ENCODE measurements around the gene OSBPL6. TPM values are rescaled to one million over a fixed set of nuclear protein-coding genes. Genes with fewer than 3 reads are reported as not detected.

The OSBPL6 gene
- total RNA-seq (1 to 10 TPM; 3.0 to 9.6 (median 5.0) TPM), polyA plus RNA-seq (1 to 10 TPM; 1.2 to 2.7 TPM)
- long read RNA-seq, donor 1, full-length matches to known transcripts: 1 of 14 reads
- long read RNA-seq, donor 1, partial matches to known transcripts: 3 of 14 reads
- long read RNA-seq, donor 1, other reads (novel, unspliced or antisense): 10 of 14 reads
- long read RNA-seq, donor 2, partial matches to known transcripts: 5 of 39 reads
- long read RNA-seq, donor 2, other reads (novel, unspliced or antisense): 31 of 39 reads
- long read RNA-seq, donor 3, full-length matches to known transcripts: 4 of 24 reads
- long read RNA-seq, donor 3, partial matches to known transcripts: 1 of 24 reads
- long read RNA-seq, donor 3, other reads (novel, unspliced or antisense): 19 of 24 reads

DNA sequence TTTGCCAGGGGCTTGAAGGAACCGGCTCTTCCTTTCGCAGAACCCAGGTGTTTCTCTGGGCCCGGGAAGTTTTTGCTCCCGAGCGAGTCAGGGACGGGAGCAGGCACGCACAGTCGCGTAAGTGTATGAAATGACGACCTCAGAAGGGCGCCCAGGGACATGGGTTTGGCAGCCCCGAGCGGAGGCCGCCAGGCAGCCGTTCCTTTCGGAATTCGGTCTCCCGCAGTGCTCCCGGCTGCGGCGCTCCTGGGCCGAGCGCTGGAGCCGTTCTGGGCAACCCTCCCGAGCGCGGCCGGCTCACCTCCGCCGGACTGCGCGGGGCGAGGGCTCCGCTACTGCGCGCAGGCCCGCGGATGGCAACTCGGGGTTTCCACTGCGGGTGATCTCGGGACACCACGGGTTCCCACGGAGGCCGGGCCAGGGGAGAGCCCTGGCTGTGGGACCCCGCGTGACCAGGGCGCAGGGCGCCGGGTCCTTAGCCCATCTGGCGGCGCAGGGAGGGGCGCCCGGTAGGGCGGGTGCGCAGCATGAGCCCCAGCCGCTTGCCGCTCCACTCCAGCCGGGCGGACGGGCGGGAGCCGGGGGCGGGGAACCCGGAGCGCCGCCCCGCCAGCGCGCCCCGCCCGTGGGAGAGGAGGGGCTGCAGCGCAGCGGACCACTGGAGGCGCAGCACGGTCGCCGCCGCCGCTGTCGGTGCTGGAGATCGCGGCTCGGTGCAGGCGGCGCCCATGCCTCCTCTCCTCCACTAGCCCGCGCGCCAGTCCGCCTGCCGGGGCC lies at the start of gene OSBPL6:
Gene OSBPL6, plus strand, starts transcription at position 690 of the 777 bp plus-strand sequence. CDS start 111,673 bp downstream, outside the sequence.
- DNase-seq: peak; percentile 84 to 91 (median 86)
- no peaks in the 10 kb centered on the region for H3K36me3 ChIP-seq
- intact Hi-C loops (cut with DNase I): loop anchor here in 7 of 10 donors (2.0 to 10.0 kb wide), 8 partner anchors 49 to 87 kb away; no protein-coding TSS in a partner anchor
- peak within 1 kb of the TSS; percentile 80 to 98 (median 92) for H3K27ac ChIP-seq
- peak; percentile 36 to 78 for TF ChIP-seq POLR2A (IDR thresholded peaks at IDR 0.05)
- TF ChIP-seq, protein P1, sequence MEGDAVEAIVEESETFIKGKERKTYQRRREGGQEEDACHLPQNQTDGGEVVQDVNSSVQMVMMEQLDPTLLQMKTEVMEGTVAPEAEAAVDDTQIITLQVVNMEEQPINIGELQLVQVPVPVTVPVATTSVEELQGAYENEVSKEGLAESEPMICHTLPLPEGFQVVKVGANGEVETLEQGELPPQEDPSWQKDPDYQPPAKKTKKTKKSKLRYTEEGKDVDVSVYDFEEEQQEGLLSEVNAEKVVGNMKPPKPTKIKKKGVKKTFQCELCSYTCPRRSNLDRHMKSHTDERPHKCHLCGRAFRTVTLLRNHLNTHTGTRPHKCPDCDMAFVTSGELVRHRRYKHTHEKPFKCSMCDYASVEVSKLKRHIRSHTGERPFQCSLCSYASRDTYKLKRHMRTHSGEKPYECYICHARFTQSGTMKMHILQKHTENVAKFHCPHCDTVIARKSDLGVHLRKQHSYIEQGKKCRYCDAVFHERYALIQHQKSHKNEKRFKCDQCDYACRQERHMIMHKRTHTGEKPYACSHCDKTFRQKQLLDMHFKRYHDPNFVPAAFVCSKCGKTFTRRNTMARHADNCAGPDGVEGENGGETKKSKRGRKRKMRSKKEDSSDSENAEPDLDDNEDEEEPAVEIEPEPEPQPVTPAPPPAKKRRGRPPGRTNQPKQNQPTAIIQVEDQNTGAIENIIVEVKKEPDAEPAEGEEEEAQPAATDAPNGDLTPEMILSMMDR (IDR thresholded peaks at IDR 0.05): peak in 9 of 12 donors; percentile 21 to 54 (median 32)
- WGBS, 4 donors: 0% methylated on average over 9 to 90 of the region's 90 CpGs
- H3K27me3 ChIP-seq: peaks cover 0 to 30% (median 0%) of the 10 kb centered on the region in 9 donors
- H3K4me3 ChIP-seq: peak within 1 kb of the TSS; percentile 56 to 98 (median 88)
- no peaks in the 10 kb centered on the region for H3K9me3 ChIP-seq
- peaks cover 0 to 23% (median 13%) of the 10 kb centered on the region in 12 donors for H3K4me1 ChIP-seq
- ATAC-seq: peak; percentile 91 to 98 (median 96)

DNA sequence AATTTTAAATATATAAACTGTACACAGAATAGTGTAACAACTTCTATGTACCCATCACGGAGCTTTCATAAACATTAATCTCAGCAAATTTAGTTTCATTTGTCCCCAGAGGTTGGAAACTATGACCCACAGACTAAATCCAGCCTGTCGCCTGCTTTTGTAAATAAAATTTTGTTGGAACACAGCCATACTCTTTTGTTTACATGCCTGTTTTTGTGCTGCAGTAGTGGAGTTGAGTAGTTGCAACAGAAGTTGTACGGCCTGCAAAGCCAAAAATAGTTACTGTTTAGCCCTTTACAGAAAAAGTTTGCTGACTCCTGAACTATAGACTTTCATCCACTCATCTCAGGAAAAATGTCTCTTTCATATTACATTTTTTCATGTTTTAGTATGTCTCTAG lies 42.3 kb upstream of the OSBPL6 start:
- intact Hi-C loops (cut with DNase I): no loop called here

DNA sequence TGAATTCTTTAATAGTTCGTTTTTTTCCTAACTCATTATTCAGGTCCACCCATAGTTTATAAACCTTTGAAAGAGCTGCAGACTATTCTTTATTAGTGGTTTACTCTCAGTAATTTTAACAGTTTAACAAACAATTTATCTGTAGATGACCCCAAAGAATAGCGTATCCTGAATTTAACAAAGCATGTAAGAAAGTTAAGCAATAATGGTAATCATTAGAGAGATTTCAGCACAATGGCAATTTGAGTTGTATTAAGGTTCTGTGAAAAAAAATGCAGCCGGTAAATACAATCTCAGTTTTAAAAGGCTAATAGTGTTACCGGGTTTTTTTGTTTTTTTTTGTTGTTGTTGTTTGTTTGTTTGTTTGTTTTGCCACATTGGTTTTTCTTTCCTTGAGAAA lies 41.8 kb upstream of the OSBPL6 start:
- no peak for ATAC-seq
- 69 to 87% (median 81%) methylated on average over 4 of the region's 4 CpGs for WGBS, 4 donors
- TF ChIP-seq, protein P1 (IDR thresholded peaks at IDR 0.05): no peak
- no peak for TF ChIP-seq POLR2A (IDR thresholded peaks at IDR 0.05)

More for the DNA sequence above, 42.3 kb upstream of the OSBPL6 start:
- WGBS, 4 donors: 27 to 42% (median 29%) methylated on average over 3 of the region's 3 CpGs
- DNase-seq: no peak
- peak in 2 of 4 donors; percentile 20 to 53 for ATAC-seq
- TF ChIP-seq, protein P1 (IDR thresholded peaks at IDR 0.05): no peak
- no peak for TF ChIP-seq POLR2A (IDR thresholded peaks at IDR 0.05)
- H3K27ac ChIP-seq: no peak overlapping the region
- H3K4me1 ChIP-seq: peaks cover 0 to 7% (median 0%) of the 10 kb centered on the region in 12 donors
- no peak overlapping the region for H3K4me3 ChIP-seq
- no peaks in the 10 kb centered on the region for H3K36me3 ChIP-seq
- H3K9me3 ChIP-seq: peaks cover 0 to 4% (median 0%) of the 10 kb centered on the region in 12 donors
- H3K27me3 ChIP-seq: peaks cover 0 to 11% (median 0%) of the 10 kb centered on the region in 9 donors

More for the DNA sequence above, 41.8 kb upstream of the OSBPL6 start:
- intact Hi-C loops (cut with DNase I): no loop called here
- no peaks in the 10 kb centered on the region for H3K36me3 ChIP-seq
- H3K4me3 ChIP-seq: no peak overlapping the region
- no peak overlapping the region for H3K27ac ChIP-seq
- H3K9me3 ChIP-seq: peaks cover 0 to 4% (median 0%) of the 10 kb centered on the region in 12 donors
- peaks cover 0 to 6% (median 0%) of the 10 kb centered on the region in 9 donors for H3K27me3 ChIP-seq
- no peak for DNase-seq
- H3K4me1 ChIP-seq: peaks cover 0 to 7% (median 0%) of the 10 kb centered on the region in 12 donors

All from heart left ventricle (tissue), 16 donors.